NCI-H748 treated with DMSO at 0.1 percent for 48 hours (cell line): ENCODE results near the gene CENPP.

Experiments
- DNase-seq: peaks from one replicate; lab custom pipeline; 2025; lab: John Stamatoyannopoulos, UW

The CENPP gene

DNA sequence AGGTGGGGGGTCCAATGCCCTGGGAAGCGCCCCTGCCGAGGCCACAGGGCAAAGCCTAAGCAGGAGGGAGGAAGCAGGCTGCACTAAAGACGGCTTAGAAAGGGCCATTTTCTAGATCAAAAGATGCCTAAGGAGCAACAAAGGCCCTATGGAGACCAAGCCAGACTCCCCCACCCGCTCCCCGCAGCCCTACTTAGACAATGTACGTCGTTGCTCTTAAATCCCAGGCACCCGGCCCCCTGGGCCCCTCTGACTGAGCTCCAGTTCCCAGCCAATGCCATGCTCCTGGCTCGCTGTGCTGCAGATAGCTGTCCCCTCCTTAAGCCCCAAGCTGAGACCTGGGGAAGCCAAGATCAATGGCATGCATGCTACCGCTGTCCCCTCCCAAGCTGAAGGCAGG lies 333.8 kb downstream of the CENPP start:
- DNase-seq: no peak

GRCh38 chr9:92660266-92660665 lies 334.5 kb downstream of the CENPP start:
- no peak for DNase-seq

DNA sequence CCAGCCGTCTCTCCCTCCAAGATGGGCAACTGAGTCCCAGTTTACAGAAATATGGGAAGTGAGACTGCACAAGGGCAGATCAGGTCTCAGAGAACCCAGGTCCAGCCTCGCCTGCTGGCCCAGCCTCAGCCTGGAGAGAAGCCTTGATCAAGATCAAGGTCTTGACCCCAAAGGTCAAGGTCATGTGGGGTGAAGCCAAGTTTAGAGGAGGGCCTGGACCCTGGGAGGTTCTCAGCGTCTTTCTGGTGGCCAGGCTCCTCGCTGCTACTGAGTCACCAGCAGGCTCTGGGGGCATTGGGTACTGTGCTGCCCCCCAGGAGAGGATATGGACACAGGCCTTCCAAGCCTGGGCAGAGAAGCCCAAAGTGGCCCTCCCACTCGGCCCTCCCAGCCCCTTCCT lies 335.4 kb downstream of the CENPP start:
- DNase-seq: no peak

- no peak for DNase-seq
Observed at GRCh38 chr9:92661743-92662142, 336.0 kb downstream of the CENPP start.

DNA sequence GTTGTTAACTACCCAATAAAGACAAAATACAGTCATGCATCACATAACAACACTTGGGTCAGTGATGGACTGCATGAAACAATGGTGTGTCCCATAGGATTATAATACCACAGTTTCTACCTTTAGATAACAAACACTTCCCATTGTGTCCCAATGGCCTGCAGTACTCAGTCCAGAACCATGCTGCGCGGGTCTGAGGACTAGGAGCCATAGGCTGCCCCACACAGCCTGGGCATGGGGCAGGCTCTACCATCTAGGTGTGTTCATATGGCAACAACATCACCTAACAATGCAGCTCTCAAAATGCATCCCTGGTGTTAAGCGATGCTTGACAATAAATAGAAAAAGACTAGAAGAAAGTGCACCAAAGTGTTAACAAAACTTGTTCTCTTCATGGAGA lies 337.4 kb downstream of the CENPP start:
- DNase-seq: no peak

- no peak for DNase-seq
Observed at GRCh38 chr9:92663951-92664350, 338.2 kb downstream of the CENPP start.

DNA sequence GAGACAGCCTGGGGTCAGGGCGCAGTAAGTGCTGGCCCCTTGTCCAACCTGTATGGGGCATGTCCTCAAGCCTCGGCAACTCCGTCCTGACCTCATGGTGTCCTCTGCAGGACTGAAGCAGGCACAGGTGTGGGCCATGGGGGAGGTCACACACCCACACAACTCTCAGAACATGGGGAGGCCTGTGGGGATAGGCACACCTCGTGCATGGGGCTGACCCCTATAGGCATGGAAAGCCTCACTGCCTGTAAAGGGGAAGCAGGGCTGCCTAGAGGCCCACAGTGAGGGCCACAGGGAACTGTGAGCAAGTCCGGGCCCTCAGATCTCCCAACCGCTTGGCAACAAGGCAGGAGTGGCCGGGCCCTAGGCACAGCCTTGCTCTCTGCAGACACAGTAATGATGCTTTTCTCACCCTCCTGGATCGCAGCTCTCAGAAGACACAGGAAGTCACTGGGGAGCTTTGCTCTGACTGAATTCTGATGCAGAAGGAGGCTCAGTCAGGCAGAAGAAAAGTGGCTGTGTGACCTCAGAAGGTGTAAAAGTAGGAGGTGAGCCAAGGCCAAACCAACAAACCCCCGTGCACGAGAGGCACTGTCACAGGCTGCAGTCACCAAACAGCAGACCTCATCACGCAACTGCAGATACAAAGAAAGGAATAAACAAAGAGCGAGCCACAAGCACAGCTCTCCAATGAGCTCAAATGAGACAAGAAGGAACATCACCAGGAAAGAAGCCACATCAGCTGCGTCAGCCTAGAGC lies 338.8 kb downstream of the CENPP start:
- DNase-seq: no peak

DNA sequence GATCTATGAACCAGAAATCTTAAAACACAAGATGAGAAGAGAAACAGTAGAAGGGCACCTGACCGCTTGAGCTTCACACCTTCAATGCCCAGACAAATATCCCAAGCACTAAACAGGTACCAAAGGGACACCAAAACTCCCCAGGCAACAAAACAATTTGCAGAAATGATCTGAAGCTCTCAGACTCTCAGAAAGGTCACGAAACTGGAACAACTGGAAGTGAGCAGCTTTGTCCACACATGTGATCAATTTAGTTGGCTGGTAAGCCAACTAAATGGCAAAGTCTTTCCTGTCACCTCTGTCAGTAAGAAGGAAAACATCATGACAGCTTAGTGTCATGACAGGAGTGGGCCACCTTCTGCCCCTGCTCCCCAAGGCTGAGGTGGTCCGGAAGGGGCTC lies 340.1 kb downstream of the CENPP start:
- no peak for DNase-seq

DNA sequence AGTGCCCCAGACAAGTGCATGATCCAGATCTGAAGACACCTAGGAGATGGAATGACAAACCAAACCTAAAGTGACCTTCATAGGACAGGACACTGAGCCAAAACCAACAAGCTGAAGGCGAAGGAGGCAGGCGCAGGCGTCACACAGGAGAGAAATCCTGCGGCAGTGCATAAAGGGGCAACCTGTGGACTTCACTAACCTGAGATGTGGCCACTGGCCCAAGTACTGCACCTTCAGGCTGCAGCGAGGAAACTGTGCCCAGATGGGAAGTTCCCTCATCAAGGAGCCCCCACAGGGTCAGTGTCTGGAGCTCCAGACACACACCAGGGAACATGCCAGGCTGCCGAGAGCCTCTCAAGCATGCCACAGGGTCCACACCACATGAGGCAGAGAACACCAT lies 340.5 kb downstream of the CENPP start:
- no peak for DNase-seq

- no peak for DNase-seq
Observed at GRCh38 chr9:92666912-92667532, 341.3 kb downstream of the CENPP start.

DNA sequence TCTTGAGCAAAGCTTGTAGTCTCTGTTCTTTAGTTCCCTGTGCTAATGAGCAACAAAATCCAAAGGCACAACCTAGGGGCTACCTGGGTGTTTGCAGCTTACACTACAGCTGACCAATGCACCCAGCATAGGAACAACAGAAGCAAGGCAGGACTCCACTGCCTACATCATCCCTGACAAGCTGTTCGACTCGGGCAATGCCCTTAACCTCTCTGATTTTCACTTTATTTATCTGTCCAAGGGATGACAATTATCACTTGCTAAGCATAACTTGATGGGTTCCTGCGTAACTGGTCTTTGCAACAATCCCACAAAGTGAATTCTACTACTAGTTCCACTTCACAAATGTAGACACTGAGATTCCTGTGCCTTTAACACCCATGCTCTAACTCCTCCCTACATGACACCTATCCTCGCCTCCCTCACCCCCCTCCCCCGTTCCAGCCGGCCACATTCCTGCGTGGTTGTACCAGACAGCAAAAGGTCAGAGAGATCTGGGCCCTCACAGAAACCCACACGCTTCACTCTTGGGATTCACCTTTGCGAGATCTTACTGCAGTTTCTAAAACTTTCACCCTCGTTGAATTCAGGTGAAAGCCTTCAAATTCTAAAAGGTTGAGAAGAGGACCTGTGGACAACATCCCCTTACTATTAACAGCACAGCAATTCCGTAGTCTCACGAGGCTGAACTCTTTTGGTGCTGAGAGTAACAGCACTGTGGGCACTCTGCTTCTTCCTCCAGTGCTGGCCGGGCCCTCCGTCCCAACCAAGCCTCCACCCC lies 343.2 kb downstream of the CENPP start:
- DNase-seq: no peak

- no peak for DNase-seq
Observed at GRCh38 chr9:92669527-92669889, 343.8 kb downstream of the CENPP start.
